ENCODE results near the gene PLEKHM3. TPM values are rescaled to one million over a fixed set of nuclear protein-coding genes. Genes with fewer than 3 reads are reported as not detected.

PLEKHM3 gene
- total and polyA plus RNA-seq, 2 of the 13 experiments (the other 11 are each of a cell fraction or from before 2014, with no cell fraction given) = 4.5 to 4.7 TPM

DNA sequence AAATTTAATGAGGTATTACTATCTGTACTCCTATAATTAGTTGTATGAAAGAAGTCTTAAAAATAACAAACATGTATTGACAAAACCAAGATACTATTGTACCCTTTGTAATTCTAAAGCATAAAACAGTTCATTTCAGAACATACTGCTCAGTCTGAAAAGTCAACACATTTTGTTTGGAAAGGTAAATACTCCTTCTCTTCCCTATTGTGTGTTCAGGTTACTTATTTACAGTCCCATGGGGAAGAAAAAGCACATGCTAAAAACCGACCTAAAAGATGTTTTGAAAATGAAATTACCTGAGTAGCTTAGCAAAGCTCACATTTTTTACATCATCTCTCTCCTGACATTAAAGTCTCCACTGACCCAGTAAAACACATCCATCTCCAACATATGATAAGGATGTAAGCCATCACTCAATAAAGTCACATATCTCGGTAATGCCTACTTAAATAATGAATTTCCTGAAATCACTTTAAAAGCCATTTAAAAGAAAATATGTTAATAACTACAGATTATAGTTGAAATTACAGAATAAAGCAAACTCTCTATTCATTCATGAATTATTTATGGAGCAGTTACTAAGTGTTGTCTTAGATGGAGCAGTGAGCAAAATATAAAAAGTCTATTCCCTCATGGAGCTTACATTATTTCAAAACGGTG lies 180.0 kb downstream of the PLEKHM3 start (continued):
- TF ChIP-seq, protein P1, sequence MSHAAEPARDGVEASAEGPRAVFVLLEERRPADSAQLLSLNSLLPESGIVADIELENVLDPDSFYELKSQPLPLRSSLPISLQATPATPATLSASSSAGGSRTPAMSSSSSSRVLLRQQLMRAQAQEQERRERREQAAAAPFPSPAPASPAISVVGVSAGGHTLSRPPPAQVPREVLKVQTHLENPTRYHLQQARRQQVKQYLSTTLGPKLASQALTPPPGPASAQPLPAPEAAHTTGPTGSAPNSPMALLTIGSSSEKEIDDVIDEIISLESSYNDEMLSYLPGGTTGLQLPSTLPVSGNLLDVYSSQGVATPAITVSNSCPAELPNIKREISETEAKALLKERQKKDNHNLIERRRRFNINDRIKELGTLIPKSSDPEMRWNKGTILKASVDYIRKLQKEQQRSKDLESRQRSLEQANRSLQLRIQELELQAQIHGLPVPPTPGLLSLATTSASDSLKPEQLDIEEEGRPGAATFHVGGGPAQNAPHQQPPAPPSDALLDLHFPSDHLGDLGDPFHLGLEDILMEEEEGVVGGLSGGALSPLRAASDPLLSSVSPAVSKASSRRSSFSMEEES (CRISPR knock-in tag; IDR thresholded peaks at IDR 0.05) = peak; percentile 93
- TF ChIP-seq ZNF784 (CRISPR knock-in tag; IDR thresholded peaks at IDR 0.05; ENCODE audit: borderline replicate concordance) (no peak), KLF15 (CRISPR knock-in tag; IDR thresholded peaks at IDR 0.05; ENCODE audit: borderline replicate concordance) (no peak), ZBED4 (CRISPR knock-in tag; IDR thresholded peaks at IDR 0.05; ENCODE audit: borderline replicate concordance) (peak; percentile 32; the same call in 1 of the 2 replicates), CREBL2 (CRISPR knock-in tag; IDR thresholded peaks at IDR 0.05; ENCODE audit: borderline replicate concordance) (no peak), ZSCAN20 (CRISPR knock-in tag; IDR thresholded peaks at IDR 0.05; ENCODE audit: borderline replicate concordance) (0 out of 2 replicates have a peak, but pooled peaks have one; percentile 5), GATA4 (IDR thresholded peaks at IDR 0.05; ENCODE audit: borderline replicate concordance, low read depth) (peak; percentile 76), TARDBP (CRISPR knock-in tag; IDR thresholded peaks at IDR 0.05) (no peak; the same call in 1 of the 2 replicates), ZNF563 (CRISPR knock-in tag; IDR thresholded peaks at IDR 0.05) (no peak), ZNF383 (CRISPR knock-in tag; IDR thresholded peaks at IDR 0.05; ENCODE audit: borderline replicate concordance) (no peak), ZNF501 (CRISPR knock-in tag; IDR thresholded peaks at IDR 0.05) (no peak), POLR2A (IDR thresholded peaks at IDR 0.05; ENCODE audit: insufficient read depth in 1 of 2, low read depth in 2 of 2, low read length in 2 of 2) (0 out of 4 replicates have a peak, but pooled peaks of 1 of the 2 experiments have one; percentile 19)
- TF ChIP-seq, protein P2, sequence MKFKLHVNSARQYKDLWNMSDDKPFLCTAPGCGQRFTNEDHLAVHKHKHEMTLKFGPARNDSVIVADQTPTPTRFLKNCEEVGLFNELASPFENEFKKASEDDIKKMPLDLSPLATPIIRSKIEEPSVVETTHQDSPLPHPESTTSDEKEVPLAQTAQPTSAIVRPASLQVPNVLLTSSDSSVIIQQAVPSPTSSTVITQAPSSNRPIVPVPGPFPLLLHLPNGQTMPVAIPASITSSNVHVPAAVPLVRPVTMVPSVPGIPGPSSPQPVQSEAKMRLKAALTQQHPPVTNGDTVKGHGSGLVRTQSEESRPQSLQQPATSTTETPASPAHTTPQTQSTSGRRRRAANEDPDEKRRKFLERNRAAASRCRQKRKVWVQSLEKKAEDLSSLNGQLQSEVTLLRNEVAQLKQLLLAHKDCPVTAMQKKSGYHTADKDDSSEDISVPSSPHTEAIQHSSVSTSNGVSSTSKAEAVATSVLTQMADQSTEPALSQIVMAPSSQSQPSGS (CRISPR knock-in tag; IDR thresholded peaks at IDR 0.05) = peak; percentile 81; the same call in 1 of the 2 replicates
- TF ChIP-seq, protein P3, sequence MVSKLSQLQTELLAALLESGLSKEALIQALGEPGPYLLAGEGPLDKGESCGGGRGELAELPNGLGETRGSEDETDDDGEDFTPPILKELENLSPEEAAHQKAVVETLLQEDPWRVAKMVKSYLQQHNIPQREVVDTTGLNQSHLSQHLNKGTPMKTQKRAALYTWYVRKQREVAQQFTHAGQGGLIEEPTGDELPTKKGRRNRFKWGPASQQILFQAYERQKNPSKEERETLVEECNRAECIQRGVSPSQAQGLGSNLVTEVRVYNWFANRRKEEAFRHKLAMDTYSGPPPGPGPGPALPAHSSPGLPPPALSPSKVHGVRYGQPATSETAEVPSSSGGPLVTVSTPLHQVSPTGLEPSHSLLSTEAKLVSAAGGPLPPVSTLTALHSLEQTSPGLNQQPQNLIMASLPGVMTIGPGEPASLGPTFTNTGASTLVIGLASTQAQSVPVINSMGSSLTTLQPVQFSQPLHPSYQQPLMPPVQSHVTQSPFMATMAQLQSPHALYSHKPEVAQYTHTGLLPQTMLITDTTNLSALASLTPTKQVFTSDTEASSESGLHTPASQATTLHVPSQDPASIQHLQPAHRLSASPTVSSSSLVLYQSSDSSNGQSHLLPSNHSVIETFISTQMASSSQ (IDR thresholded peaks at IDR 0.05; ENCODE audit: low read depth) = peak; percentile 99
- TF ChIP-seq, protein P3 (CRISPR knock-in tag; IDR thresholded peaks at IDR 0.05; ENCODE audit: borderline replicate concordance) = peak; percentile 98; the same call in 1 of the 2 replicates
- TF ChIP-seq, protein P4, sequence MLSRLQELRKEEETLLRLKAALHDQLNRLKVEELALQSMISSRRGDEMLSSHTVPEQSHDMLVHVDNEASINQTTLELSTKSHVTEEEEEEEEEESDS (CRISPR knock-in tag; IDR thresholded peaks at IDR 0.05; ENCODE audit: borderline replicate concordance) = no peak

All from HepG2 (cell line).